ENCODE data around the gene ALDH1B1.
"Not testable (repeated sequence)": the region's sequence is repeated elsewhere in the genome, so short reads cannot be mapped to it uniquely, and the experiment has no call there.

ALDH1B1 gene

DNA sequence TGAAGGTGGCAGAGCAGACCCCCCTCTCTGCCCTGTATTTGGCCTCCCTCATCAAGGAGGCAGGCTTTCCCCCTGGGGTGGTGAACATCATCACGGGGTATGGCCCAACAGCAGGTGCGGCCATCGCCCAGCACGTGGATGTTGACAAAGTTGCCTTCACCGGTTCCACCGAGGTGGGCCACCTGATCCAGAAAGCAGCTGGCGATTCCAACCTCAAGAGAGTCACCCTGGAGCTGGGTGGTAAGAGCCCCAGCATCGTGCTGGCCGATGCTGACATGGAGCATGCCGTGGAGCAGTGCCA lies 3.8 kb downstream of the ALDH1B1 start:
- TF ChIP-seq, protein P1, sequence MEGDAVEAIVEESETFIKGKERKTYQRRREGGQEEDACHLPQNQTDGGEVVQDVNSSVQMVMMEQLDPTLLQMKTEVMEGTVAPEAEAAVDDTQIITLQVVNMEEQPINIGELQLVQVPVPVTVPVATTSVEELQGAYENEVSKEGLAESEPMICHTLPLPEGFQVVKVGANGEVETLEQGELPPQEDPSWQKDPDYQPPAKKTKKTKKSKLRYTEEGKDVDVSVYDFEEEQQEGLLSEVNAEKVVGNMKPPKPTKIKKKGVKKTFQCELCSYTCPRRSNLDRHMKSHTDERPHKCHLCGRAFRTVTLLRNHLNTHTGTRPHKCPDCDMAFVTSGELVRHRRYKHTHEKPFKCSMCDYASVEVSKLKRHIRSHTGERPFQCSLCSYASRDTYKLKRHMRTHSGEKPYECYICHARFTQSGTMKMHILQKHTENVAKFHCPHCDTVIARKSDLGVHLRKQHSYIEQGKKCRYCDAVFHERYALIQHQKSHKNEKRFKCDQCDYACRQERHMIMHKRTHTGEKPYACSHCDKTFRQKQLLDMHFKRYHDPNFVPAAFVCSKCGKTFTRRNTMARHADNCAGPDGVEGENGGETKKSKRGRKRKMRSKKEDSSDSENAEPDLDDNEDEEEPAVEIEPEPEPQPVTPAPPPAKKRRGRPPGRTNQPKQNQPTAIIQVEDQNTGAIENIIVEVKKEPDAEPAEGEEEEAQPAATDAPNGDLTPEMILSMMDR (IDR thresholded peaks at IDR 0.05; ENCODE audit: low read depth, low read length, missing control alignments), result no peak
- DNase-seq (ENCODE audit: low read depth), result no peak
- H3K4me3 ChIP-seq (ENCODE audit: low read depth, low read length), result no peak overlapping the region
- in situ Hi-C loops (cut with HindIII; ENCODE audit: low sequenced_read_pairs), result loop anchor here (25.0 kb wide), 1 partner anchor 659 kb away; no protein-coding TSS in a partner anchor

GRCh38 chr9:38399191-38399590 lies 6.7 kb downstream of the ALDH1B1 start:
- not testable (repeated sequence) for DNase-seq (ENCODE audit: low read depth); H3K4me3 ChIP-seq (ENCODE audit: low read depth, low read length)
- in situ Hi-C loops (cut with HindIII; ENCODE audit: low sequenced_read_pairs), result loop anchor here (25.0 kb wide), 1 partner anchor 662 kb away; no protein-coding TSS in a partner anchor

- no peak for DNase-seq (ENCODE audit: low read depth)
- in situ Hi-C loops (cut with HindIII; ENCODE audit: low sequenced_read_pairs), result no loop called here
- TF ChIP-seq, protein P1 (IDR thresholded peaks at IDR 0.05; ENCODE audit: low read depth, low read length, missing control alignments), result no peak
- H3K4me3 ChIP-seq (ENCODE audit: low read depth, low read length), result no peak overlapping the region
Measured at GRCh38 chr9:38401994-38402393, 9.5 kb downstream of the ALDH1B1 start.

DNA sequence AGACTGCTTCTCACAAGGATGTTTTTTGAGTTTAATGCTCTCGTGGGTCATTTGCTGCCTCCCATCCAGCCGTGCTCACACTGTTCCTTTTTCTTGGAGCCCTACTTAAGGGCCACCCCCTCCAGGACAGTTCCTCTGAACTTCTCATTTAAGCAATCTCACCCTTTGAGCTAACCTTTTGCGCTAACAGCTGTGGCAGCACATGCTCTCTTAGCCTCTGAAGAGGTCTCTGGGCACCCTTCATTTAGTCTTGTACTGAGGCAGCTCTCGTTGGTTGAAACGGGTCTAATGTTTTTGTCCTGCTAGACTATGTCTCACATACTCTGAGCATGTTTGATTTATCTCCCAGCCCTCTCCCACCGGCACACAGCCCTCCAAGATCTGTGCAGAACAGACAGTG lies 11.8 kb downstream of the ALDH1B1 start:
- in situ Hi-C loops (cut with HindIII; ENCODE audit: low sequenced_read_pairs), result no loop called here
- no peak overlapping the region for H3K4me3 ChIP-seq (ENCODE audit: low read depth, low read length)
- TF ChIP-seq, protein P1 (IDR thresholded peaks at IDR 0.05; ENCODE audit: low read depth, low read length, missing control alignments), result no peak
- DNase-seq (ENCODE audit: low read depth), result no peak

DNA sequence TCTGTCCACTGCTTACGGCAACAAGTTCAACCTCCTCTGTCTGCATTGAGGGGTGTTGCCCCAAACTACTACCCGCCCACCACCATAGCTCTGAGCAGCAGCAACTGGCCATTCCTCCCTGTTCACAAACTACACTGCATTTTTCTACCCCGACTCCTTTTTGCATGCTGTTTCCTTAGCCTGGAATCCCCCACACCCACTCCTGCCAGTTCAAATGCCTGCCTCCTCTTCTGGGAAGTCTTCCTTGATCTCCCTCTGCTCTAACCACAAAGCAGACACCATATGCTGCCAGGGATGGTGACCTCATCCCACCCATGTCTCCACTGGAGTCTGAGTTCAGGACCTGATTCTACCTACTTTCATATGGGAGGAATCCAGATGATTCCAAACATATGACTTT lies 13.3 kb downstream of the ALDH1B1 start:
- no peak for DNase-seq (ENCODE audit: low read depth)
- TF ChIP-seq, protein P1 (IDR thresholded peaks at IDR 0.05; ENCODE audit: low read depth, low read length, missing control alignments), result no peak
- in situ Hi-C loops (cut with HindIII; ENCODE audit: low sequenced_read_pairs), result no loop called here
- H3K4me3 ChIP-seq (ENCODE audit: low read depth, low read length), result no peak overlapping the region

- no peak for DNase-seq (ENCODE audit: low read depth)
- in situ Hi-C loops (cut with HindIII; ENCODE audit: low sequenced_read_pairs), result no loop called here
- no peak overlapping the region for H3K4me3 ChIP-seq (ENCODE audit: low read depth, low read length)
- TF ChIP-seq, protein P1 (IDR thresholded peaks at IDR 0.05; ENCODE audit: low read depth, low read length, missing control alignments), result no peak
Measured at GRCh38 chr9:38406476-38407186, 14.1 kb downstream of the ALDH1B1 start.

DNA sequence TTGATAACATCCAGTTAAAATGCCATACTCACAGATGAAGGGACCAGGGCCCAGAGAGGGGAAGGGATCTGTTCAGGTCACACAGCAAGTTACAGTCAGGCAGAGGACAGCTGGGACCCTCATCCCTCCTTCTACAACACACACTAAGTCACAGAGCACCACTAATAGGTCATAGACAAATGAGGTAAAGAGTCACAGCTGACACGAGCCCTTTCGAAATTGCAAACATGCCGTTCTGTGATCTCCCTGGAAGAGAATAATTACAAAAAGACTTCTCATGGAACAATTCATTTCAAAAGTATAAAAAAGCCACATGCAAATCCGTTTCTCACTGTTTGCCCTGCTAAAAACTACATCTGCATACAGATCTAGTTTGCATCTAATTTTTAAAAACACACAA lies 16.2 kb downstream of the ALDH1B1 start:
- in situ Hi-C loops (cut with HindIII; ENCODE audit: low sequenced_read_pairs), result no loop called here
- no peak for DNase-seq (ENCODE audit: low read depth)
- no peak overlapping the region for H3K4me3 ChIP-seq (ENCODE audit: low read depth, low read length)
- TF ChIP-seq, protein P1 (IDR thresholded peaks at IDR 0.05; ENCODE audit: low read depth, low read length, missing control alignments), result no peak
